LNCaP clone FGC (cell line): ENCODE results near the gene RBPJ.

Source experiments
- DNase-seq: peaks from one replicate; pipeline ENCODE4 v3.0.0-alpha.2; 2011; ENCODE audit warnings: low read depth
- H3K4me3 ChIP-seq: 2 replicates; pipeline ENCODE4 v1.5.1; 2011; ENCODE audit warnings: mild to moderate bottlenecking, low read depth, low read length, control low read depth
- TF ChIP-seq, protein P1 (sequence below): IDR thresholded peaks from 2 replicates; pipeline ENCODE4 v1.5.1; 2012; ENCODE audit warnings: mild to moderate bottlenecking; ENCODE audit not compliant: control insufficient read depth, insufficient read depth; ENCODE audit errors: extremely low read depth

RBPJ gene

DNA sequence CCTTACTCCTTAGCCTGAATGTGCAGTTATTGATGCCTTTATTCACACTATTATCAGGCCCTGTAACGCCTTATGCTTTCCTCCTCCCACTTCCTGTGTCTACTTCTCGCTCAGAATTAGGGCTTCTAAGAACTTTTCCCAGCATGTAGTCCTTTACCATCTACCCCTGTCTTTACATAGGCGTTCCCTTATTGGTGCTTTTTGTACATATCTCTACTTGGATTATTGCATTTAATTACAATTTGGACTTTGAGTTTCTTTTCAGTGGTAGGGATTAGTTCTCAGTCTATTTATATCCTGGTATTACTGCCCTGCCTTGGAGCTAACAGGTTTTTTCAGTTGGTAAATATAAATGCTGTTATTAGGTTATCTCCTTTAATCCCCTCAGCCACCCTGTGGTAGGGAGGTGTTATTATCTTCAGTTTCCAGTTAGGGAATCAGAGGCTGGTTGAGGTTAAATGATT is 84.0 kb downstream of the RBPJ start:
- no peak for DNase-seq
- H3K4me3 ChIP-seq, result no peak overlapping the region
- TF ChIP-seq, protein P1, sequence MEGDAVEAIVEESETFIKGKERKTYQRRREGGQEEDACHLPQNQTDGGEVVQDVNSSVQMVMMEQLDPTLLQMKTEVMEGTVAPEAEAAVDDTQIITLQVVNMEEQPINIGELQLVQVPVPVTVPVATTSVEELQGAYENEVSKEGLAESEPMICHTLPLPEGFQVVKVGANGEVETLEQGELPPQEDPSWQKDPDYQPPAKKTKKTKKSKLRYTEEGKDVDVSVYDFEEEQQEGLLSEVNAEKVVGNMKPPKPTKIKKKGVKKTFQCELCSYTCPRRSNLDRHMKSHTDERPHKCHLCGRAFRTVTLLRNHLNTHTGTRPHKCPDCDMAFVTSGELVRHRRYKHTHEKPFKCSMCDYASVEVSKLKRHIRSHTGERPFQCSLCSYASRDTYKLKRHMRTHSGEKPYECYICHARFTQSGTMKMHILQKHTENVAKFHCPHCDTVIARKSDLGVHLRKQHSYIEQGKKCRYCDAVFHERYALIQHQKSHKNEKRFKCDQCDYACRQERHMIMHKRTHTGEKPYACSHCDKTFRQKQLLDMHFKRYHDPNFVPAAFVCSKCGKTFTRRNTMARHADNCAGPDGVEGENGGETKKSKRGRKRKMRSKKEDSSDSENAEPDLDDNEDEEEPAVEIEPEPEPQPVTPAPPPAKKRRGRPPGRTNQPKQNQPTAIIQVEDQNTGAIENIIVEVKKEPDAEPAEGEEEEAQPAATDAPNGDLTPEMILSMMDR, result peak; percentile 36

DNA sequence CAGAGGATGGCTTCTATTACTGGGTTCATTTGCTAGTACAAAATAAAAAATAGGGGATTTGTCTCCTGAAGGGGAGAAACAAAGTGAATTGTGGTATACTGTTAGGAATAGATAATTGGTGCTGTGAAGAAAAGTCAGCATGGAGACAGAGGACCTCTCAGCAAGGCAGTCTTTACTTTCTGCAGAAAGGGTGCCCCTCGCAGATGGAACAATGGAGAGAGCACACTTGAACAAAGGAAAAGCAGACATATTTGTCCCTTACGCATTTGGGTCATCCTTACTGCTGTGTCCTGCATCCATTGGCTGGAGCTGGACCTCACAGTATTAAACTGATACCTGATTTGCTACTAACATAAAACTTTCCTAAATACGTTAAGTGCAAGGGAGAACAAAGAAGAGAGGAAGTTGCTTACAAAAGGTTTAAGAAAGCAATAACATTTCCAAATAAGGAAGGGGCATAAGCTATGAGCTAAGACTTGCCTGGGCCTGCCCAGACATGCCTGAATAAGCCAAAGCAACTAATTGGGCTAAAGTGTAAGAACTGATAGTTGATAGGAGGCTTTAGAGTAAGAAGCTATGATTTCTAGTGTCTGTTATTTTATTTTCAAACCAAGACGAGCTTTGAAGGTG is 85.6 kb downstream of the RBPJ start:
- no peak for DNase-seq
- TF ChIP-seq, protein P1, result no peak
- H3K4me3 ChIP-seq, result no peak overlapping the region

GRCh38 chr4:26407476-26407875 is 86.7 kb downstream of the RBPJ start:
- H3K4me3 ChIP-seq, result no peak overlapping the region
- TF ChIP-seq, protein P1, result no peak
- DNase-seq, result no peak

GRCh38 chr4:26410385-26411293 is 89.8 kb downstream of the RBPJ start:
- no peak overlapping the region for H3K4me3 ChIP-seq
- DNase-seq, result peak; percentile 58
- TF ChIP-seq, protein P1, result peak; percentile 68

- H3K4me3 ChIP-seq, result no peak overlapping the region
- TF ChIP-seq, protein P1, result no peak
- peak; percentile 77 for DNase-seq
Measured at GRCh38 chr4:26412381-26413372, 91.9 kb downstream of the RBPJ start.

GRCh38 chr4:26413582-26413981 is 92.8 kb downstream of the RBPJ start:
- TF ChIP-seq, protein P1, result no peak
- DNase-seq, result no peak
- no peak overlapping the region for H3K4me3 ChIP-seq
